ENCODE results near the gene GLB1L. TPM values are rescaled to one million over a fixed set of nuclear protein-coding genes. Genes with fewer than 3 reads are reported as not detected.

The GLB1L gene
- total RNA-seq, 1 experiment from 2014 or later = 6.1 TPM

- TF ChIP-seq ZNF425 (CRISPR knock-in tag; conservative IDR thresholded peaks at IDR 0.05) = no peak
- TF ChIP-seq AFF4 (CRISPR knock-in tag; IDR thresholded peaks at IDR 0.05; ENCODE audit: borderline replicate concordance) = no peak
- TF ChIP-seq E2F1 (CRISPR knock-in tag; IDR thresholded peaks at IDR 0.05) = no peak
- no peak for TF ChIP-seq ELF4 (CRISPR knock-in tag; IDR thresholded peaks at IDR 0.05; ENCODE audit: low read depth)
- no peak for TF ChIP-seq IRF2 (CRISPR knock-in tag; IDR thresholded peaks at IDR 0.05; ENCODE audit: borderline replicate concordance, low read depth)
- TF ChIP-seq SOX15 (CRISPR knock-in tag; IDR thresholded peaks at IDR 0.05) = no peak
Measured at GRCh38 chr2:219214141-219214540, 31.1 kb downstream of the GLB1L start (continued).

- Mint-ChIP-seq H3K4me3 (no peak overlapping the region), H3K4me1 (peaks cover 17% of the 10 kb centered on the region), H3K9me3 (no peaks in the 10 kb centered on the region), H3K27me3 (ENCODE audit: low read depth) (no peaks in the 10 kb centered on the region), H3K27ac (no peak overlapping the region), H3K36me3 (peaks cover 54% of the 10 kb centered on the region)
- TF ChIP-seq ZSCAN18 (CRISPR knock-in tag; IDR thresholded peaks at IDR 0.05) = no peak
- no peak for TF ChIP-seq ZNF317 (CRISPR knock-in tag; IDR thresholded peaks at IDR 0.05; ENCODE audit: borderline replicate concordance, low read depth)
- TF ChIP-seq ZNF425 (CRISPR knock-in tag; conservative IDR thresholded peaks at IDR 0.05) = no peak
- TF ChIP-seq AR (CRISPR knock-in tag; IDR thresholded peaks at IDR 0.05) = no peak
- TF ChIP-seq ERG (CRISPR knock-in tag; IDR thresholded peaks at IDR 0.05) = no peak
- no peak for TF ChIP-seq MXD4 (CRISPR knock-in tag; IDR thresholded peaks at IDR 0.05; ENCODE audit: borderline replicate concordance)
- TF ChIP-seq PRDM15 (CRISPR knock-in tag; IDR thresholded peaks at IDR 0.05) = no peak
- no peak for TF ChIP-seq USF1 (CRISPR knock-in tag; IDR thresholded peaks at IDR 0.05)
- ATAC-seq (no peak), DNase-seq (ENCODE audit: low spot score) (no peak)
- ChIA-PET CTCF (no interaction called here), POLR2A (no interaction called here)
Measured at GRCh38 chr2:219213486-219214071, 31.7 kb downstream of the GLB1L start.

Measured in WTC11 (cell line).